Subcutaneous adipose tissue (tissue), 4 donors: ENCODE data around the gene SLC16A3. TPM values are rescaled to one million over a fixed set of nuclear protein-coding genes. Genes with fewer than 3 reads are reported as not detected.

Experiments
- total RNA-seq, 4 donors: library from RNA; depleted of rRNA; stranded (reverse); fragments of >200 nt; gene quantifications; one replicate each; pipeline ENCODE4 v1.1.0, GENCODE V29; 2016
- TF ChIP-seq, protein P1 (sequence below): fragments of 450-650 bp; IDR thresholded peaks from one replicate; pipeline ENCODE4 v1.5.1; 2016; ENCODE audit warnings: low read depth, mild to moderate bottlenecking, control low read depth, antibody characterized with exemption, moderate library complexity

SLC16A3 gene
- total RNA-seq, 4 donors from 2014 or later, result 2.8 to 64.8 (median 19.2) TPM

GRCh38 chr17:82227629-82228277, 1.1 kb upstream of the SLC16A3 start:
- TF ChIP-seq, protein P1, sequence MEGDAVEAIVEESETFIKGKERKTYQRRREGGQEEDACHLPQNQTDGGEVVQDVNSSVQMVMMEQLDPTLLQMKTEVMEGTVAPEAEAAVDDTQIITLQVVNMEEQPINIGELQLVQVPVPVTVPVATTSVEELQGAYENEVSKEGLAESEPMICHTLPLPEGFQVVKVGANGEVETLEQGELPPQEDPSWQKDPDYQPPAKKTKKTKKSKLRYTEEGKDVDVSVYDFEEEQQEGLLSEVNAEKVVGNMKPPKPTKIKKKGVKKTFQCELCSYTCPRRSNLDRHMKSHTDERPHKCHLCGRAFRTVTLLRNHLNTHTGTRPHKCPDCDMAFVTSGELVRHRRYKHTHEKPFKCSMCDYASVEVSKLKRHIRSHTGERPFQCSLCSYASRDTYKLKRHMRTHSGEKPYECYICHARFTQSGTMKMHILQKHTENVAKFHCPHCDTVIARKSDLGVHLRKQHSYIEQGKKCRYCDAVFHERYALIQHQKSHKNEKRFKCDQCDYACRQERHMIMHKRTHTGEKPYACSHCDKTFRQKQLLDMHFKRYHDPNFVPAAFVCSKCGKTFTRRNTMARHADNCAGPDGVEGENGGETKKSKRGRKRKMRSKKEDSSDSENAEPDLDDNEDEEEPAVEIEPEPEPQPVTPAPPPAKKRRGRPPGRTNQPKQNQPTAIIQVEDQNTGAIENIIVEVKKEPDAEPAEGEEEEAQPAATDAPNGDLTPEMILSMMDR, result no peak

DNA sequence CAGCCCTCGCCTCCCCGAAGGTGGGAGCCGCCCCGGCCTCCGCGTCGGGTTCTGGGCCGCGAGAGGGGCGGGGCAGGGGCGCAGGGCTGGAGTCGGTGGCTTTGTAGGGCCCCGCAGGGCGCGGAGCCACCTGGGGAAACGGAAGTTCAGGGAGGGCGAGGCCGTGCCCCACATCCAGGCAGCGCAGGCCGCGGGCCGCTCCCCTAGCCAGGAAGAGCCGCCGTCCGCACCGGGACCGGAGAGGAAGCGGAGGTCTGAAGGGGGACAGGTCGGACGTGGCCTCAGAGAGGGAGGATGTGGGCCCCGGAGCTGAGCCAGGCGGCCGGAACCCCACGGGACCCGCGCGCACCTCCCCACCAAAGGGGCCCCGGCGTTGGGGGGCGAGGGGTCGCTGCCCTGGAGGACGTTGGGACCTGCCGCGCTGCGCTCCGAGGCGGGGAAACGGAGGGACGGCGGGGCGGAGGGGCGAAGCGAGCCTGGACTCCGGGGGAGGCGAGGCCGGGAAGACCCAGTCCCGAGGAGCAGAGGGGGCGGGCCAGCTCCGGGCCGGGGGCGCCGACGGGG, 482 bp upstream of the SLC16A3 start:
- TF ChIP-seq, protein P1, result no peak

DNA sequence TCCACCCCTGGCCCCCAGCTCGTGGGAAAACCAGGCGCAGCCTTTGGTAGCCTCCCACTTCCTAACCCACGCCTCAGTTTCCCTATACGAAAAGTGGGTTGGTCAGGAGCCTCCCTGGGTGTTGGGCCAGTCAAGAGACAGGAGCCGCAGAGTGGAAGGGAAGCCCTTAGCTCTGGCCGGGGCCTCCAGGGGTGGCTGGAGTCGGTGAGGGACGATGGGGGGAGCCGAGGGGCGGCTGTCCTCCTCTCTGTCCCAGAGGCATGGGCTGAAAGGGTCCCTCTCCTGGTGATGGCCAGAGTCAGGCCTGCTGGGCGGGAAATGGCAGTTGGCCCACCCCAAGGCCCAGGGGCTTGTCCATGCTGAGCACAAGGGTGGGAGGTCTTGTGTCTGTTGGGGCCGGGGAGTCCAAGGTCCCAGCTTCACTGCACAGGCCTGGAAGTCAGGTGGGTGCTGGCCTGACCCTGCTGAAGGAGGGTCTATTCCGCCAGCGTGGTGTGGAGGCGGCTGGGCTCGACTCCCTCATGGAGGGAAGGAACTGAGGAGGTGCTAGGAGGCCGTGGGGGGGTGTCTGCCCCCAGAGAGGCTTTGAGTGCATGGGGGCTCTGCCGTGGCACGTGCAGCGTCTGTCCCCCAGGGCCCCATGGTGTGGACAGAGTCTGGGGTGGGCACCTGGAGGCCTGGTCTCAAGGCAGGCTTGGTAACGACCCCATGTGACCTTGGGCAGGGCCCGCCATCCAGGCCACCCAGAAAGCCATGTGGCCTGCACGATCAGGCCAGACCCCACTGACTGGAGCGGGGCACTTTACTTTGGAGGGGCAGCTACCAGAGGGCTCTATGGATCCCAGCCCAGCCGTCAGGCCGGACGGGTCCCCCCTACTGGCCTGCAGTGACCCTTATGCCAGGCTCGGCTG, 1.1 kb downstream of the SLC16A3 start:
- TF ChIP-seq, protein P1, result no peak

GRCh38 chr17:82230609-82231311, 1.9 kb downstream of the SLC16A3 start:
- TF ChIP-seq, protein P1, result no peak

DNA sequence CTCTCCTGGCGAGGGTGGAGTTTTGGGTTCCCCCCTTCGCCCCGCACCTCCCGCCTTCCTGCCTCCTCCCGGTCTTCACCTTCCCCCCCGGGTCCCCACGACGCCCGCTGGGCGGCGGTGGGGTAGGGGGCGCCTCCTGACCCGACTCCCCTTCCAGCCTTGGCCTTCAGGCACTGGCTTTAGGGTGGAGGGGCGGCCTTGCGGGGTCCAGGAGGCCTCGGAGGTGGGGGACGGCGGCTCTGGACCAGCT, 2.4 kb downstream of the SLC16A3 start:
- TF ChIP-seq, protein P1, result no peak

GRCh38 chr17:82231562-82232321, 2.9 kb downstream of the SLC16A3 start:
- TF ChIP-seq, protein P1, result no peak
